Activated CD4-positive, alpha-beta T cell treated with anti-CD3 and anti-CD28 coated beads, Interleukin-2, amount 50 U/mL, for 4 hours (primary cell): ENCODE results near the gene NTSR1.

ENCODE experiments used
- DNase-seq, 2 experiments: peaks; one replicate each; pipeline ENCODE4 v3.0.0-alpha.2; 2020

The NTSR1 gene

DNA sequence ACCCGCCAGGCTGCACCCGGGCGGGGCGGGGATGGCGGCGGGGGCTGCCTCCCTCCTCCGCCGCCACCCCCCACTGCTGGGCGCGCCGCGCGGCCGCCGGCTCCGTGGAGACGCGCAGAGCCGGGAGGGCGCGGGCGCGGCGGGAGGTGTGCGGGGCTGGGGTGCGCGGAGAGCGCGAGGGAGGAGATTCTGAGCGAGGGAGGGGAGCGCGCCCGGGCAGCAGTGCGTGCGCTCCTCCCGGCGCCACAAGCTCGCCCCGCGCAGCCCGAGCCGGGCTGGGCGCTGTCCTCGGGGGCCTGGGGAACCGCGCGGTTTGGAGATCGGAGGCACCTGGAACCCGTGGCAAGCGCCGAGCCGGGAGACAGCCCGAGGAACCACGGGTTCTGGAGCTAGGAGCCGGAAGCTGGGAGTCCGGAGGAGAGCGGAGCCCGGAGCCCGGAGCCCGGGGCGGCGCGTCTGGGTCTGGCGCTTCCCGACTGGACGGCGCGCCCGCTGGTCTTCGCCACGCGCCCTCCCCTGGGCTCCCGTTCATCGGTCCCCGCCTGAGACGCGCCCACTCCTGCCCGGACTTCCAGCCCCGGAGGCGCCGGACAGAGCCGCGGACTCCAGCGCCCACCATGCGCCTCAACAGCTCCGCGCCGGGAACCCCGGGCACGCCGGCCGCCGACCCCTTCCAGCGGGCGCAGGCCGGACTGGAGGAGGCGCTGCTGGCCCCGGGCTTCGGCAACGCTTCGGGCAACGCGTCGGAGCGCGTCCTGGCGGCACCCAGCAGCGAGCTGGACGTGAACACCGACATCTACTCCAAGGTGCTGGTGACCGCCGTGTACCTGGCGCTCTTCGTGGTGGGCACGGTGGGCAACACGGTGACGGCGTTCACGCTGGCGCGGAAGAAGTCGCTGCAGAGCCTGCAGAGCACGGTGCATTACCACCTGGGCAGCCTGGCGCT lies at the start of gene NTSR1:
NTSR1 (plus strand) TSS at position 246 of the 946 bp plus-strand sequence; CDS start at position 618, 372 bp downstream.
- DNase-seq = no peak

- no peak for DNase-seq
These were observed 49.0 kb upstream of the NTSR1 start for GRCh38 chr20:62659488-62660239.

DNA sequence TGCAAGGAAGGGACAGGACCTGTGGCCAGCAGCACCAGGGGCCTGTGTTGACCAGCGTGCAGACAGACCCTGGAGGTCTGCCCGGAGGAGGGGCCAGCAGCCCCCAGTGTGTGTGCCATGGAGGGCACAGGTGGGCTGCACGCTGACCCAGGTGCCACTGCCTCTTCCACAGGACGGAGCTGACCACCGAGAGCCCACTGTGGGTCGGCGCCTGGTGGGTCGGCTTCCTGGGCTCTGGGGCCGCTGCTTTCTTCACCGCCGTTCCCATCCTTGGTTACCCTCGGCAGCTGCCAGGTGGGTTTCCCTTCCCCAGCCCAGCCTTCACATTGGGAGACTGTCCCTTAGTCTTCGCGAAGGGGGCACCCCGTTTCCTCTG lies 48.4 kb upstream of the NTSR1 start:
- DNase-seq = no peak

DNA sequence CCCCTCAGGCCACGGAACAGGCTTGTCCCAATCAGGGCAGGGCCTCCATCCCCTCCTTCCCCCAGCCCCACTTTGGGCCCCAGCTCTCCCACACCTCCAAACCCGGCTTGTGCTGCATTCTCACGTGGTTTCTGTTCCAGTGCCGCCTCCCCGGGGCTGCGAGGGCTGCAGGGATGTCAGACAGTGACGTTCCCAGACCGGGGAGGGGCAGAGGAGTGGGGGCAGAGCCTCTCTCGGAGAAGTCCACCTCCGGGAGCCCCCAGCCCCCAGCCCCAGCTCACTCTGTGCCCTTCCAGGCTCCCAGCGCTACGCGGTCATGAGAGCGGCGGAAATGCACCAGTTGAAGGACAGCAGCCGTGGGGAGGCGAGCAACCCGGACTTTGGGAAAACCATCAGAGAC lies 47.9 kb upstream of the NTSR1 start:
- no peak for DNase-seq

- DNase-seq = no peak
These were observed 47.0 kb upstream of the NTSR1 start for GRCh38 chr20:62661647-62662046.

GRCh38 chr20:62662422-62662821 lies 46.2 kb upstream of the NTSR1 start:
- DNase-seq = no peak

- no peak for DNase-seq
These were observed 45.3 kb upstream of the NTSR1 start for GRCh38 chr20:62663145-62664018.

DNA sequence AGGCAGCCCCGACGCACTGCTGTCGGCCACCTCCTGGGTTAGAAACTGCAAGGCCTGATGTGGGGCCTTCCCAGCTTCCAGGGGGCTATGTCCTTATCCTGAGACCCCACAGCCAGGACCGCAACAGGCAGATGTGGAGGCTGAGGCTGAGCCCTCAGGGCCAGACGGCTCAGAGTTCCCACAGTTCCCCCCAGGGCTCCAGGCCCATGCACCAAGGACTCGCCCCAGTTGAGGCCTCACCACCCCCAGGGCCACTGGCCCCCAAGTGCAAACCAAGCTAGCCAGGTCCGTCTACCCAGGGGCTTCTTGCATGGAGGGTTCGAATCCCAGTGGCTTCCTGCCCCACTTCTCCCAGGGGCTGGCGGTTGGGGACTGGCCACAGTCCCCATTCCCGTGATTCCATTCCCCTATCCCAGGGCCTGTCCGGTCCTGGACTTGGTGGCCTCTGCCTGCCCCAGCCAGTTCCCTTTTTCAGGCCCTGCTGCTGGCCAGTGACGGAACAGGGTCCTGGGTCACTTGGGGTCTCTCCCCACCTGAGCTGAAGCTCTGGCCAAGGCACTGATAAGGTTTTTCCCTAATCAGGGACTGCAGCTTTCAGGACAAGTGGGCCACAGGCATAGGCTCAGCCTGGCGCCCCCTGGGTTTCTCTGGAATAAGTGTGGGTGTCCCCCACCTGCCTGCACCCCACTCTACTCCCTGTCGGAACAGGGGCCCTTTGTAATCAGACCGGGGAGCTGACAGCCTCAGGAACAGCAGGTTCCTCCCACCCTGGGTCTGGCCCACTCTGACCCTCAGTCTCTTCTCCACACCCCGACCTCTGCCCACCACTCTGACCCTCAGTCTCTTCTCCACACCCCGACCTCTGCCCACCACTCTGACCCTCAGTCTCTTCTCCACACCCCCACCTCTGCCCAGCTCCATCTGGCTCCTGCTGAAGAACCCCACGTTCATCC lies 44.3 kb upstream of the NTSR1 start:
- DNase-seq = no peak

DNA sequence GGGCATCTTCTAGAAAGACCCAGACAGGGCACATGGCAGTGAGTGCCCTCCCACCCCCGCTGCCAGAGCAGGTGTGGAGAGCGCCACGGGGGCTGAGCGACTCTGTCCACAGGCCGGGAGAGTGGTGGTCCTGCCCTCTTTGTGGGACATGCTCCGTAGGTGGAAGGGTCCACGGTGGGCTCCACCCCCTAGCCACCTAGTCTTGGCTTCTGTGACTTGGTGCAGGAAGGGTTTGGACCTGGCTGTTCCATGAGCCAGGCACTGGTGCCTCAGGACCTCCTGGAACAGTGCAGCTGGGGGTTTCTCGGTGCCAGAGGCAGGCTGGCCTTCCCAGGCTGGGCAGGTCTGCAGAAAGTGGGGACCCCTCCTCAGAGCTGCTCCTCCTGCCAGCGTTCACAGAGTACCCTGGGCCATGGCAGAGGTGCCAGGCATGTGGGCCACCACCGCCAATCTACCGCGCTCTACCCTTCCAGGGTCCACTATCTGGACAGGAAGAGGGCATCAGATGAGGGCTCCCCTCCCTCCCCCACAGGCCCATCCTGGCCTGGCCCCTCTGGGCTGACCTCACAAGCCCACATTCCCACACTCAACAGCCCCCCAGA lies 43.4 kb upstream of the NTSR1 start:
- DNase-seq = no peak

GRCh38 chr20:62665826-62666735 lies 42.6 kb upstream of the NTSR1 start:
- DNase-seq = no peak

GRCh38 chr20:62666736-62667529 lies 41.7 kb upstream of the NTSR1 start:
- DNase-seq = no peak

- no peak for DNase-seq
These were observed 40.9 kb upstream of the NTSR1 start for GRCh38 chr20:62667530-62668440.

- peak; percentile 29 to 43 for DNase-seq
These were observed 40.1 kb upstream of the NTSR1 start for GRCh38 chr20:62668441-62669027.

- no peak for DNase-seq
These were observed 39.4 kb upstream of the NTSR1 start for GRCh38 chr20:62669249-62669648.

DNA sequence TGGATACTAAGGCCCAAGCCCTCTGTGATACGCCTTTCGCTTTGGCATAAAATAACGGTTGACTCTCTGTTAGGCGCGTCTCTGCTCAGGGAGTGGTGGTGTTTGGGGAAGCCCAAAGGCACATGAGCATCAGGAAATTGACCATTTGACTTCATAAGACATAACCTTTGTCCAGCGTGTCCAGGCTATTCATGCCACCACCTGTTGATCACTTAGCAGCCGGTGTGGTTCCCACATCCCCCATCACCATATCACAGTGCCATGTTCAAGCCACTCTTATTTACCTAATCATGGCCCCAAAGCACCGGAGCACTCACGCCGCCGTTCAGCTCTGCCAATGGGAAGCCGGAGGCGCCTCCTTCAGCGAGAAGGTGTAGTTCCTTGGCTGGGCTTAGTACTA lies 38.5 kb upstream of the NTSR1 start:
- DNase-seq = no peak

DNA sequence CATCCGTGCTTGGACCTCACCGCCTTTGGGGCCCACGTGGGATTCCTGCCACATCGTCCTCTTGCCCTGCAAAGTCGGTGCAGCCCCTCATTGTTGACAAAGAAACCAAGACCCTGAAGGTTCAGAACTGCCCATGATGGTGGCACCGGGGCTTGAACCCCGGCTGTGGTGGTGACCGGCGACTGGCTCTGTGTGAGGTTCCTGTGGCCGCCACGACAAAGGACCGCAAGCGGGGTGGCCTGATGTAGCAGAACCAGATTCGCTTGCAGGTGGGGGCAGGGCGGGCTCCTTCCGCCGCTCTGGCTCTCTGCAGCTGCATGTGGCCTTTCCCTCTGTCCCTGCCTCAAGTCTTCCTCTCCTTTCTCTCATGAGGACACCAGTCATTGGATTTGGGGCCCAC lies 37.6 kb upstream of the NTSR1 start:
- DNase-seq = no peak

GRCh38 chr20:62671765-62672164 lies 36.9 kb upstream of the NTSR1 start:
- no peak for DNase-seq

DNA sequence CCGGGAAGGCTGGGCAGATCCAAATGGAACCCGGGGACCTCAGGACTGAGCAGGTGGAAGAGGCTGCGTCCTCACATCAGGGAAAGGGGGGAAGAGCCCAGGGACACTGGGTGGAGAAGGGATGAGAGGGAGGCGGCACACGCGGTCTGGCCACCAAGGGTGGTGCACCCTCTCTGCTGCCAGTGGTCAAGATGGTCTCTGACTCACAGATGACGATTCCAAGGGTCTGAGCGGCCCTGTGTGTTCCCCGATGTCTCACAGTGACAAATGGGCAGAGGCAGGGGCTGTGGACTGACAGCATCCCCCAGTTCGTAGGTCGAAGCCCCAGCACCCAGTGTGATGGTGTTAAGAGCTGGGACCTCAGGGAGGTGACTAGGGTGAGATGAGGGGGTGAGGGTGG lies 34.3 kb upstream of the NTSR1 start:
- DNase-seq = no peak
